GM12878 (cell line): ENCODE data around the gene NLRC5.

Experiments used
- EP300 ChIP-seq, 2 experiments: fragments of 150-350 bp in 1 of 2; IDR thresholded peaks; 2 replicates each; pipeline ENCODE4 v1.6.1; 2011 to 2012; ENCODE audit warnings: low read depth in 2 of 2, low read length in 2 of 2, borderline replicate concordance in 1 of 2, improper control_type of control experiment in 1 of 2, inconsistent platforms in 1 of 2; ENCODE audit not compliant: control insufficient read depth in 1 of 2
- HDAC6 ChIP-seq: fragments of 200-600 bp; sonication (generic); IDR thresholded peaks from one replicate; pipeline ENCODE4 v1.8.0; 2017; ENCODE audit warnings: antibody characterized with exemption; ENCODE audit not compliant: unreplicated experiment
- NFYB ChIP-seq: IDR thresholded peaks from 2 replicates; pipeline ENCODE4 v1.6.1; 2011; ENCODE audit warnings: low read depth, mild to moderate bottlenecking, low read length, improper control_type of control experiment, moderate library complexity; ENCODE audit not compliant: insufficient read depth
- PML ChIP-seq: IDR thresholded peaks from 2 replicates; pipeline ENCODE4 v1.6.1; 2012; ENCODE audit warnings: low read length, inconsistent platforms
- RFX5 ChIP-seq: IDR thresholded peaks from 2 replicates; pipeline ENCODE4 v1.6.1; 2011; ENCODE audit warnings: low read depth, low read length, improper control_type of control experiment
- SIN3A ChIP-seq: IDR thresholded peaks from 2 replicates; pipeline ENCODE4 v1.6.1; 2012; ENCODE audit warnings: low read depth, low read length, improper control_type of control experiment
- TBL1XR1 ChIP-seq: IDR thresholded peaks from 2 replicates; pipeline ENCODE4 v1.6.1; 2012; ENCODE audit warnings: low read depth, low read length, improper control_type of control experiment
- YY1 ChIP-seq: IDR thresholded peaks from 2 replicates; pipeline ENCODE4 v1.6.1; 2011; ENCODE audit warnings: low read depth, mild to moderate bottlenecking, low read length
- TF ChIP-seq, protein P1 (sequence below), 3 experiments: IDR thresholded peaks in 2 of 3; conservative IDR thresholded peaks in 1 of 3; 2 replicates each; pipeline ENCODE4 v1.5.1; 2011; ENCODE audit warnings: low read depth in 3 of 3, low read length in 3 of 3, mild to moderate bottlenecking in 3 of 3, control low read depth in 2 of 3, moderate library complexity in 2 of 3, inconsistent platforms in 1 of 3, mixed read lengths in 1 of 3; ENCODE audit not compliant: control insufficient read depth in 2 of 3, insufficient read depth in 1 of 3; ENCODE audit errors: extremely low read depth in 1 of 3
- TF ChIP-seq, protein P2 (sequence below): IDR thresholded peaks from 2 replicates; pipeline ENCODE4 v1.6.1; 2012; ENCODE audit warnings: low read depth, low read length, improper control_type of control experiment
- TF ChIP-seq, protein P3 (sequence below): fragments of 450-650 bp; formaldehyde crosslinking; IDR thresholded peaks from 2 replicates; pipeline ENCODE4 v1.4.0; 2020; ENCODE audit warnings: mild to moderate bottlenecking, moderate library complexity

DNA sequence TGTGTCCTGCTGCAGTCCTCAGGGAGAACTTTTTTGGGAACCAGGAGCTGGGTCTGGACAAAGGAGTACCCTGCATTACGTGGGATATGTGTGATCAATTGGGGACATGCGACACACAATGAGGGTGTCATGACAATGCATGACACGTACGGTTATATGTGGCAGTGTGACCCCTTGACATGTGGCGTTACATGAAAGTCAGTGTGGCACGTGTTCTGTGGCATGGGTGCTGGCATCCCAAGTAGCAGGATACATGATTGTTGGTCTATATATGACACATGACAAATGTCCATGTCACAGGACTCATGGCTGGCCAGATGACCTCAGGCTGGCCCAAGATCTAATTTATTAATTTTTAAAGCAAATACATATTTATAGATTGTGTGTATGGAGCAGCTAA lies 93.3 kb downstream of the NLRC5 start:
- TF ChIP-seq, protein P1, sequence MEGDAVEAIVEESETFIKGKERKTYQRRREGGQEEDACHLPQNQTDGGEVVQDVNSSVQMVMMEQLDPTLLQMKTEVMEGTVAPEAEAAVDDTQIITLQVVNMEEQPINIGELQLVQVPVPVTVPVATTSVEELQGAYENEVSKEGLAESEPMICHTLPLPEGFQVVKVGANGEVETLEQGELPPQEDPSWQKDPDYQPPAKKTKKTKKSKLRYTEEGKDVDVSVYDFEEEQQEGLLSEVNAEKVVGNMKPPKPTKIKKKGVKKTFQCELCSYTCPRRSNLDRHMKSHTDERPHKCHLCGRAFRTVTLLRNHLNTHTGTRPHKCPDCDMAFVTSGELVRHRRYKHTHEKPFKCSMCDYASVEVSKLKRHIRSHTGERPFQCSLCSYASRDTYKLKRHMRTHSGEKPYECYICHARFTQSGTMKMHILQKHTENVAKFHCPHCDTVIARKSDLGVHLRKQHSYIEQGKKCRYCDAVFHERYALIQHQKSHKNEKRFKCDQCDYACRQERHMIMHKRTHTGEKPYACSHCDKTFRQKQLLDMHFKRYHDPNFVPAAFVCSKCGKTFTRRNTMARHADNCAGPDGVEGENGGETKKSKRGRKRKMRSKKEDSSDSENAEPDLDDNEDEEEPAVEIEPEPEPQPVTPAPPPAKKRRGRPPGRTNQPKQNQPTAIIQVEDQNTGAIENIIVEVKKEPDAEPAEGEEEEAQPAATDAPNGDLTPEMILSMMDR (IDR thresholded peaks at IDR 0.05 in 2 of 3, conservative IDR thresholded peaks at IDR 0.05 in 1 of 3; ENCODE audit: control insufficient read depth in 2 of 3, extremely low read depth in 1 of 3, insufficient read depth in 1 of 3, low read depth in 3 of 3, low read length in 3 of 3), result no peak
- TF ChIP-seq YY1, result no peak
- no peak for TF ChIP-seq NFYB
- TF ChIP-seq HDAC6, result no peak
- TF ChIP-seq, protein P2, sequence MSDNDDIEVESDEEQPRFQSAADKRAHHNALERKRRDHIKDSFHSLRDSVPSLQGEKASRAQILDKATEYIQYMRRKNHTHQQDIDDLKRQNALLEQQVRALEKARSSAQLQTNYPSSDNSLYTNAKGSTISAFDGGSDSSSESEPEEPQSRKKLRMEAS, result no peak
- no peak for TF ChIP-seq RFX5
- TF ChIP-seq, protein P3, sequence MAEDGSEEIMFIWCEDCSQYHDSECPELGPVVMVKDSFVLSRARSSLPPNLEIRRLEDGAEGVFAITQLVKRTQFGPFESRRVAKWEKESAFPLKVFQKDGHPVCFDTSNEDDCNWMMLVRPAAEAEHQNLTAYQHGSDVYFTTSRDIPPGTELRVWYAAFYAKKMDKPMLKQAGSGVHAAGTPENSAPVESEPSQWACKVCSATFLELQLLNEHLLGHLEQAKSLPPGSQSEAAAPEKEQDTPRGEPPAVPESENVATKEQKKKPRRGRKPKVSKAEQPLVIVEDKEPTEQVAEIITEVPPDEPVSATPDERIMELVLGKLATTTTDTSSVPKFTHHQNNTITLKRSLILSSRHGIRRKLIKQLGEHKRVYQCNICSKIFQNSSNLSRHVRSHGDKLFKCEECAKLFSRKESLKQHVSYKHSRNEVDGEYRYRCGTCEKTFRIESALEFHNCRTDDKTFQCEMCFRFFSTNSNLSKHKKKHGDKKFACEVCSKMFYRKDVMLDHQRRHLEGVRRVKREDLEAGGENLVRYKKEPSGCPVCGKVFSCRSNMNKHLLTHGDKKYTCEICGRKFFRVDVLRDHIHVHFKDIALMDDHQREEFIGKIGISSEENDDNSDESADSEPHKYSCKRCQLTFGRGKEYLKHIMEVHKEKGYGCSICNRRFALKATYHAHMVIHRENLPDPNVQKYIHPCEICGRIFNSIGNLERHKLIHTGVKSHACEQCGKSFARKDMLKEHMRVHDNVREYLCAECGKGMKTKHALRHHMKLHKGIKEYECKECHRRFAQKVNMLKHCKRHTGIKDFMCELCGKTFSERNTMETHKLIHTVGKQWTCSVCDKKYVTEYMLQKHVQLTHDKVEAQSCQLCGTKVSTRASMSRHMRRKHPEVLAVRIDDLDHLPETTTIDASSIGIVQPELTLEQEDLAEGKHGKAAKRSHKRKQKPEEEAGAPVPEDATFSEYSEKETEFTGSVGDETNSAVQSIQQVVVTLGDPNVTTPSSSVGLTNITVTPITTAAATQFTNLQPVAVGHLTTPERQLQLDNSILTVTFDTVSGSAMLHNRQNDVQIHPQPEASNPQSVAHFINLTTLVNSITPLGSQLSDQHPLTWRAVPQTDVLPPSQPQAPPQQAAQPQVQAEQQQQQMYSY, result no peak
- no peak for TF ChIP-seq SIN3A
- no peak for TF ChIP-seq EP300 (IDR thresholded peaks at IDR 0.05; ENCODE audit: borderline replicate concordance in 1 of 2, control insufficient read depth in 1 of 2, low read depth in 2 of 2, low read length in 2 of 2)
- no peak for TF ChIP-seq PML
- TF ChIP-seq TBL1XR1, result no peak
